Activated naive CD4-positive, alpha-beta T cell treated with anti-CD3 and anti-CD28 coated beads, Interleukin-2, amount 50 U/mL, for 24 hours (primary cell): ENCODE measurements around the gene NPAS1.

Source experiments
- H3K27ac Mint-ChIP-seq: one replicate; pipeline ENCODE4 v1.8.0; 2021; ENCODE audit warnings: mild to moderate bottlenecking, mixed read lengths
- H3K27me3 Mint-ChIP-seq: one replicate; pipeline ENCODE4 v1.8.0; 2021; ENCODE audit warnings: mixed read lengths
- H3K36me3 Mint-ChIP-seq: one replicate; pipeline ENCODE4 v1.8.0; 2021; ENCODE audit warnings: mixed read lengths
- H3K4me1 Mint-ChIP-seq: one replicate; pipeline ENCODE4 v1.8.0; 2021; ENCODE audit warnings: mixed read lengths
- H3K4me3 Mint-ChIP-seq: one replicate; pipeline ENCODE4 v1.8.0; 2021; ENCODE audit warnings: mild to moderate bottlenecking, mixed read lengths
- H3K9me3 Mint-ChIP-seq: one replicate; pipeline ENCODE4 v1.8.0; 2021; ENCODE audit warnings: mixed read lengths

The NPAS1 gene, protein sequence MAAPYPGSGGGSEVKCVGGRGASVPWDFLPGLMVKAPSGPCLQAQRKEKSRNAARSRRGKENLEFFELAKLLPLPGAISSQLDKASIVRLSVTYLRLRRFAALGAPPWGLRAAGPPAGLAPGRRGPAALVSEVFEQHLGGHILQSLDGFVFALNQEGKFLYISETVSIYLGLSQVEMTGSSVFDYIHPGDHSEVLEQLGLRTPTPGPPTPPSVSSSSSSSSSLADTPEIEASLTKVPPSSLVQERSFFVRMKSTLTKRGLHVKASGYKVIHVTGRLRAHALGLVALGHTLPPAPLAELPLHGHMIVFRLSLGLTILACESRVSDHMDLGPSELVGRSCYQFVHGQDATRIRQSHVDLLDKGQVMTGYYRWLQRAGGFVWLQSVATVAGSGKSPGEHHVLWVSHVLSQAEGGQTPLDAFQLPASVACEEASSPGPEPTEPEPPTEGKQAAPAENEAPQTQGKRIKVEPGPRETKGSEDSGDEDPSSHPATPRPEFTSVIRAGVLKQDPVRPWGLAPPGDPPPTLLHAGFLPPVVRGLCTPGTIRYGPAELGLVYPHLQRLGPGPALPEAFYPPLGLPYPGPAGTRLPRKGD

DNA sequence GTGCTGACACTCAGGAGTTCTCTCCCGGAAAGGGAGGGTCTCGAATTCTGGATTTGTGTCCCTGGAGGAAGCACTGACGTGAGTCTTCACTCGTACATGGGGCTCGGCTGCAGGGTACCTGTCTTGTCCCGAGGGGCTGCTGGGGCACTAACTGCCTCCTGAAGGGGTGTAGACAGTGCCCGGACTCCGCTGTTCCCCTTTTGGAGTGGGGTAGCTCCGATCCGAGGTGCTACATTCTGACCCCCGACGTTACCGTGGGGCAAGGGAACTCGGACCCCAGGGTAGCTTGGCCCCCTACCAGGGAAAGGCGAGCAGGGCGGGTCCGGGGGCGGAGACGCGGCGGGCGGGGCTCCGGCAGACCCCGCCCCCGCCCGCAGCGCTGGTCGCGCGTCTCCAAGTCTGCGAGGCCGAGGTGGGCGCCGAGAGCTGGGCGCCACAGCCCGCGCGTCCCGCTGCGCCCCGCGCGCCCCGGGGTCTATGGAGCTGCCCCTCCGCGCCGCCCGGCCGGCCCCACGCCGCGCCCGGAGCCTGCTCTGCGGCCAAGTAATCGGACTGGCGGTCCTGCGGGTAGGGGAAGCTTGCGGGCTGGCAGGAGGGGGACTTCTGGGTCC is at the start of gene NPAS1:
Gene NPAS1 (plus strand): TSS at position 407 of the 611 bp plus-strand sequence. CDS start 1,211 bp downstream, outside the sequence.
- Mint-ChIP-seq H3K9me3 (no peaks in the 10 kb centered on the region), H3K27me3 (peaks cover 25% of the 10 kb centered on the region), H3K4me3 (peak within 1 kb of the TSS; percentile 30), H3K36me3 (no peaks in the 10 kb centered on the region), H3K27ac (no peak within 1 kb of the TSS), H3K4me1 (peaks cover 9% of the 10 kb centered on the region)

DNA sequence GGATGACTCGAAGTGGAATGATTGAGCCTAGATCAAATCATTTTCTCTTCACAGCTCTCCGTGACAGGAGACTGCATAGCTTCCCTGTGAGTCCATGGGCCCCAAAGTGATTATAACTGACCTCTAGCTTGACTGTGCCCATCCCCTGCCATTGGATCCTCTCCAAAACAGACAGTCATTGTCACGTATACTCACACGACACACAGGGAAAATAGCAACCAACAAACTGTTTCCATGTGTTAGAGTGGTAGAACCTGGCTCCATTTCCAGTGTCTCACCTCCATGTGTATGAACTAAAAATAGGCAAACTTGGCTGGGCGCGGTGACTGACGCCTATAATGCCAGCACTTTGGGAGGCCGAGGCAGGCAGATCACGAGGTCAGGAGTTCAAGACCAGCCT is 48.8 kb upstream of the NPAS1 start:
- H3K27ac Mint-ChIP-seq, result no peak overlapping the region
- H3K4me3 Mint-ChIP-seq, result no peak overlapping the region
- H3K4me1 Mint-ChIP-seq, result peaks cover 20% of the 10 kb centered on the region

DNA sequence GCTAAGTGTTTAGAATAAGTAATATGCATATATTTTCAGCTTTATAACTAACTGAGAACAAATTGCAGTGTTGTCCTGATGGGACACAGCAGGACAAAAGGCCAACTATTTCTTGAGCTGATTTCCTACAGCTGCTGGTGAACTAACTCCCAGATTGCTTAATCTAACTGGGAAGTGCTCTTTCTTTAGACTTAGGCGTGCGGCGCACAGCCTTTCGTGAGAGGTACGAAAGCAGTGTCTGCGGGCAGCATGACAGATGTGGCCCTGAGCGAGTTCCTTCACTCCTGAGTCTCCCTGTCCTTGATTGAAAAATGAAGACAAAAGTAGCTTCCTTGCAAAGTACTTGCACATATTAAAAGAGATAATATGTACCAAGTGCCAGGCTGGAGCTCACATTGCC is 47.3 kb upstream of the NPAS1 start:
- H3K4me1 Mint-ChIP-seq, result peaks cover 14% of the 10 kb centered on the region
- H3K27ac Mint-ChIP-seq, result no peak overlapping the region
- H3K27me3 Mint-ChIP-seq, result no peaks in the 10 kb centered on the region
- H3K4me3 Mint-ChIP-seq, result no peak overlapping the region
- H3K36me3 Mint-ChIP-seq, result peaks cover 3% of the 10 kb centered on the region
- no peaks in the 10 kb centered on the region for H3K9me3 Mint-ChIP-seq

More for the DNA sequence above, 48.8 kb upstream of the NPAS1 start:
- no peaks in the 10 kb centered on the region for H3K9me3 Mint-ChIP-seq
- peaks cover 5% of the 10 kb centered on the region for H3K36me3 Mint-ChIP-seq
- no peaks in the 10 kb centered on the region for H3K27me3 Mint-ChIP-seq

DNA sequence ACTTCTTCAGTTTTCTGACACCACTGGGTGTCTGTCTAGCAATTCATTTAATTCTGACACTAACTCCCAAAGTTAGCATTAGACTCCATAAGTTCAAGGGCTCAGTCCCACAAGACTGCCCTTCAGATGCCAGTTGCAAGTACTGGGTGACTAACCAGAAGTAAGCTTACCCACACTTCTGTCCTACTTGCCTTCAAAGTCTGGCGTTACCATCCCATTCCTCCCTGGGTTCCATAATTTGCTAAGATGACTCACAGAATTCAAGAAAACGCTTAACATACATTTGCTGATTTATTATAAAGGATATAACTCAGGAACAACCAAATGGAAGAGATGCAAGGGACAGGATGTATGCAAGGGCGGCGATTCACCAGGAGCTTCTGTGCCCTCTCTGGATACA is 45.5 kb upstream of the NPAS1 start:
- H3K36me3 Mint-ChIP-seq, result peaks cover 3% of the 10 kb centered on the region
- no peak overlapping the region for H3K27ac Mint-ChIP-seq
- H3K4me1 Mint-ChIP-seq, result peaks cover 10% of the 10 kb centered on the region
- no peaks in the 10 kb centered on the region for H3K27me3 Mint-ChIP-seq
- no peak overlapping the region for H3K4me3 Mint-ChIP-seq
- no peaks in the 10 kb centered on the region for H3K9me3 Mint-ChIP-seq

DNA sequence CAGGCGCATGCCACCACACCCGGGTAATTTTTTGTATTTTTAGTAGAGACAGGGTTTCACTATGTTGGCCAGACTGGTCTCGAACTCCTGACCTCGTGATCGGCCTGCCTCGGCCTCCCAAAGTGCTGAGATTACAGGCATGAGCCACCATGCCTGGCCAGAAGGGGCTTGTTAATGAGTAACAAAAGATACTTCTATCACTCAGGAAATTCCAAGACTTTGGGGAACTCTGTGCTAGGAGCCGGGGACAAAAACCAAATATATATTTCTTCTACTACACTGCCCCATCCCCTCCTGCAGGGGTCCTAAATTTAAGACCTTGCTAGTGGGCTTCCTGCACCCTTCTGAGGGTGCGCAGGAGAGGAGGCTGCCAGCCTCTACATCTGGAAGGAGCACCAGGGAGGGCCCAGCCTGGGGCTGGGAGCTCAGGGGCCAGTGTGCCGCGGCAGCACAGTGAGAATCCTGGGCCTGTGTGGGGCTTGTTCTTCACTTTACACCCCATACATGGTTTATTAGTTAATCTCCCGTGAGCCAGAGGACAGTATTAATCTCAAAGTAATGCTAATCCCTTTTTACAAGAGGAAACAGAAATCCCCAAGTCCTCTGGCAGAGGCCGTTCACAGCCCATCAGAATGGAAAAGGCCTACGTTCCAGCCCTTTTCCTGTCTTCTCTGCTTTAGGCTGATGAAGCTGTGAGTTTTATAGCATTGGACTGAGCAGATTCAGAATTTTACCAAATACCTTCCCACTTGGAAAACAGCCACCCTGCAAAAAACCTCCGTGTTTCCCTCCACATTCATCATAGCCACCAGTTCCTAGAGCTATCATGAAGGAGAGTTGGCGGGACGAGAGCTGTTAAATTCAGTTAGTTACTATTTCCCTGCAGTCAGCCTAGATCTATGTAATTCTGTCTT is 44.4 kb upstream of the NPAS1 start:
- Mint-ChIP-seq H3K4me3 (no peak overlapping the region), H3K4me1 (peaks cover 10% of the 10 kb centered on the region), H3K27ac (no peak overlapping the region), H3K36me3 (no peaks in the 10 kb centered on the region), H3K9me3 (no peaks in the 10 kb centered on the region), H3K27me3 (no peaks in the 10 kb centered on the region)

DNA sequence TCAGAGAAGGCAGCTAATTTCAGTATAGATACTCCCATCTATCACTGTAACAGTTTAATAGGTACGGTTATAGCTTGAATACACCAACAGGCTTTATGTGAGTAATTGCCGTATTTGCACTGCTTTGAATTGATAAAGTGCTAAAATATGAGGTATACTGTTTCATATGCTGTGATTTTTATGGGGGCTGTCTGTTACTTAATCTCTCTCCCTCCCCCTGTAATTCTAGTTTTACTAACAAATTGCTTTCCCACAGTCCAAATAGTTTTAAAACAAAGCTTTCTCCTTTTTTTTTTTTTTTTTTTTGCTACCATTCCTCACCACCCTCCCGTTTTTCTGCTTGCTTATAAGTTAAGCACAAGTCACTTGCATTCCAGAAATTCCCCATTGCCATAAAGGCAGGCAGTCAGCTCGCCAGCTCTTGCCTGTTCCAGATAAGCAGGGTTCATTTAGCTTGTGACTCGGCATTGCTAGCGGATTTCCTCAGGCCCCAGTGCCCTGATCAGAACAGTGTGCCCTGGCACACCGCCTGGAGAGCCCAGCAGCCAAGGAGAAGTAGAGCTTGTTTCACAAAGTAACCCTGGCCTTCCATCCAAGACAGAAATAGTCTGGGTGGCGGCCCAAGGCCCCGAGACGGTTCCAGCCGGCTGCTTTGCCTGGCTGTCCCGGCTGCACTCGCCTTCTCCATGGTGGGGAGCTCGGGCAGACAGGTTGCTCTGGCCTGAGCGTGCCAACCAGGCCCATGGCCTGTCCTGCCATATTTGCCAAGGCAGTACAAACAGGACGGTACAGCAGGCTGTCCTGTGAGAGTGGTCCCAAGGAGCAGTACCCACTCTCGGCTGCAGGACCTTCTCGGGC is 43.5 kb upstream of the NPAS1 start:
- no peaks in the 10 kb centered on the region for H3K36me3 Mint-ChIP-seq
- no peaks in the 10 kb centered on the region for H3K9me3 Mint-ChIP-seq
- H3K4me1 Mint-ChIP-seq, result peaks cover 14% of the 10 kb centered on the region
- H3K4me3 Mint-ChIP-seq, result no peak overlapping the region
- no peak overlapping the region for H3K27ac Mint-ChIP-seq
- no peaks in the 10 kb centered on the region for H3K27me3 Mint-ChIP-seq

DNA sequence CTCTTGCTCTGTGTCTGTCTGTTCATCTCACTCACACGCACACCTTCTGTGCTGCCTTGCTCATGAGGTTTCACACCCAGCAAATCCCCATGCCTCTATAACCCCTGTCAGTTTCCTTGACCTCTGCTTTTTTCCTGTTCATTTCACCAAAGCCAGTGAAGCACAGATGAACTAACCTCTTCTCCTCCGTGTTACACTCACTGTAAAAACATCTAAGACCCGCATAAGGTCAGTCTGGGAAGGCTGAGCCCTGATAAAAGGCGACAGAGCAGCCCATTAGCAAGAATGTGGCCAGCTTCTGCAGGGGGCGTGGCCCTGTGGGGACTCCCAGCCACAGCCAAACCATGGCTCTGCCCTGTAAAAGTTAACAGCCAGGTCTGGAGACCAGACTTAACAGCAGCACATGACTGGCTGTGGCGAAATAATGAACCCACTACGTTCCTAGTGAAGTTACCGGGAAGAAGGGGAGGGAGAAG is 42.8 kb upstream of the NPAS1 start:
- Mint-ChIP-seq H3K4me1 (peaks cover 14% of the 10 kb centered on the region), H3K36me3 (no peaks in the 10 kb centered on the region), H3K27ac (no peak overlapping the region), H3K4me3 (no peak overlapping the region), H3K27me3 (no peaks in the 10 kb centered on the region), H3K9me3 (no peaks in the 10 kb centered on the region)

DNA sequence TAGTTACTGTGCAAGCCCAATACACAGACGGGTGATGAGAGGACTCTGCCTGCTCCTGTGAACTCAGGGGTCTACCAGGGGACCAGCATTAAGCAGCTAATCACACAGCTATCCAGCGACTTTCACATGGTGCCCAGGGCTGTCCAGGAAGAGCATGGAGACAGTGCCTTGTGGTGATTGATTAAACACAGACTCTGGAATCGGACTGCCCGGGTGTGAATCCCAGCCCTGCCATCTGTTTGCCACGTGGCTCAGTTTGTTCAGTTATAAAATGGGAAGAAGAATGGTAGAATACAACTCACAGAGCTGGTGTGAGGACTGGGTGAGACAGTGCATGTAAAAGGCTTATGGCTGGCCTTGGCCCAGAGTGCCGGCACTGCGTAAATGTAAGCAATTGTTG is 42.1 kb upstream of the NPAS1 start:
- peaks cover 14% of the 10 kb centered on the region for H3K4me1 Mint-ChIP-seq
- H3K27me3 Mint-ChIP-seq, result no peaks in the 10 kb centered on the region
- H3K9me3 Mint-ChIP-seq, result no peaks in the 10 kb centered on the region
- H3K36me3 Mint-ChIP-seq, result no peaks in the 10 kb centered on the region
- H3K27ac Mint-ChIP-seq, result no peak overlapping the region
- no peak overlapping the region for H3K4me3 Mint-ChIP-seq

DNA sequence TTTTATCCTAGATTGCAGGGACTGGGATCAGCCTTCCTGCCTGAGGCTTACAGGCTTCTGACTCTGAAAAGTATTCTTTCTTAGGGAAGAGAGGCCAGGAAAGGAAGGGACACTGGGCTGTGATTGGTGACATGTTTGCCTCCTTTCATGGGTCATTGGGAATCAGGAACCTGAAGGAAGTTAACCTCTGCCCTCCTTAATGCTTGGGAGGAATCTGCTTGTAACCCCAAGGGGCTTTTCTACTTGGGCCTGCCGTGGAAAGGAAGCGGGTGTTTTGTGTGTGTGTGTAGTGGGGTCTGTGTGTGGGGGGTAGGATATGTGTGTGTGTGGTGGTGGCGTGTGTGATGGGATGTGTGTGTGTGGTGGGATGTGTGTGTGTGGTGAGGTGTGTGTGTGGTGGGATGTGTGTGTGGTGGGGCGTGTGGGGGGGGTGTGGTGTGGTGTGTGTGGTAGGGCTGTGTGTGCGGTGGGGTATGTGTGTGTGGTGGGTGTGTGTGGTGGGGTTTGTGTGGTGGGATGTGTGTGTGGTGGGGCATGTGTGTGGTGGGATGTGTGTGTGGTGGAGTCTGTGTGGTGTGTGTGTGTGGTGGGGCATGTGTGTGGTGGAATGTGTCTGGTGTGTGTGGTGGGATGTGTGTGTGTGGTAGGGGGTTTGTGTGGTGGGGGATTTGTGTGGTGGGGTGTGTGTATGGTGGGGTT is 41.3 kb upstream of the NPAS1 start:
- Mint-ChIP-seq H3K9me3 (no peaks in the 10 kb centered on the region), H3K4me3 (no peak overlapping the region), H3K4me1 (peaks cover 14% of the 10 kb centered on the region), H3K36me3 (no peaks in the 10 kb centered on the region), H3K27me3 (no peaks in the 10 kb centered on the region), H3K27ac (no peak overlapping the region)

DNA sequence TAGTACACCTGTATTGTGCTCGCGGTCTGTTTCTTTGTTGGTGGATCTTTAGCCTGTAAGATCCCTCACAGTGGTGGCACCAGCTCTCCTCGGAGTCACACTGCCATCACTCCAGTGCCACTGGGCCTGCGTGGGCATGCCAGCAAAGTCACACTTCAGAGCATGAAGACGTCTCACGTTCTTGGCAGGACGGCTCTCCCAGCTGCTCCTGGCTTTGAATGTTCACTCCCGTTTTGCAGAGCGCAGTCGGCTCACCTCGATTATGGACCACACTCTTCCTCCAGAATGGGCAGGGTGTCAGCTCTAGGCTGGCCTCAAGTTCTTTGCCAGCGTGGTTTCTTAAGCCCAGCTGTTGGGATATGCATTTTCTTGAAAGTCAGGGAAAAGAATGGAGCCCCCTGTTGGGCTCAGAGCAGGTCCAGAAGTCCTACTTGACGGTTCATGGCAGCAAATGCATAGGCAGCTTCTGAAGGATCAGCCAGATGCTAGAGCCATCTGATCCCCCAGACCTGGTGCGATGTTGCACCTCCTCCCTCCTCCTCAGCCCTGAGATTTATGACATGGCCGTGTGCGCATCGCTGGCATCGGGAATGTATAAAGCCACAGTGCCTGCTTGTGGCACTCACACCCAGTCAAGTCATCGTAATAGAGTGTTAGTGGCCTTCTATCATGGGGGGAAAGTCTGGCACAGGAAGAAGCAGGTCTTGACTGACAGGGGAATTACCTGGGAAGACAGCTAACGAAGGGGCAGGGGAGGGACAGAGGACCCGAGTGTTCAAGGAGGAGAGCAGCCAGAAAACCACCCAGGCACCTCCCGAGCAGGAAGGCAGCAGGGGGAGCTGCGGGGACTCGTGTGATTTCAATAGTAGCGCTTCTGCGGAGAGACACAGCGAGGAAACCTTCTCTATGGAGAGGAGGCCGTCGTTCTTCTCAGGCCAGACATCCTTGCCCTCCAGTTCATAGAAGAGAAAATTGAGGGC is 40.2 kb upstream of the NPAS1 start:
- H3K4me1 Mint-ChIP-seq, result peaks cover 14% of the 10 kb centered on the region
- no peaks in the 10 kb centered on the region for H3K36me3 Mint-ChIP-seq
- H3K27me3 Mint-ChIP-seq, result no peaks in the 10 kb centered on the region
- H3K27ac Mint-ChIP-seq, result no peak overlapping the region
- H3K4me3 Mint-ChIP-seq, result no peak overlapping the region
- no peaks in the 10 kb centered on the region for H3K9me3 Mint-ChIP-seq

DNA sequence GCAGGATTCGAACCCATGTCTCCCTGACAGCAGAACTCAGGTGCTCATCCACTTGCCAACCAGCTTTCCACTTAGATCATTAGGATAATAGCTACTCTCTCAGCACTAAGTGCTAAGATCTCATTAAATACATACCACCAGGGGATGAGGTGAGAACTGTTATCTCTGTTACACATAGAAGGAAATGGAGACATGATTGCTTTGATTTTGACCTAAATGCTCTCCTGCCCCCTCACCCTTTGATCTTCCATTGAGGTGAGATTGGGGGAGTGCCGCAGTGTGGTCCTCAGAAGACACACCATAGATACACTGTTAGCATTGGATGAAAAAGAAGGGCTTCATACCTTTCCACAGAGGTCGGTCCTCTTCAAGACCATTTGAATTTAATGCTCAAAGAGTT is 38.9 kb upstream of the NPAS1 start:
- Mint-ChIP-seq H3K36me3 (no peaks in the 10 kb centered on the region), H3K4me1 (peaks cover 14% of the 10 kb centered on the region), H3K27me3 (no peaks in the 10 kb centered on the region), H3K9me3 (no peaks in the 10 kb centered on the region), H3K4me3 (no peak overlapping the region), H3K27ac (no peak overlapping the region)

DNA sequence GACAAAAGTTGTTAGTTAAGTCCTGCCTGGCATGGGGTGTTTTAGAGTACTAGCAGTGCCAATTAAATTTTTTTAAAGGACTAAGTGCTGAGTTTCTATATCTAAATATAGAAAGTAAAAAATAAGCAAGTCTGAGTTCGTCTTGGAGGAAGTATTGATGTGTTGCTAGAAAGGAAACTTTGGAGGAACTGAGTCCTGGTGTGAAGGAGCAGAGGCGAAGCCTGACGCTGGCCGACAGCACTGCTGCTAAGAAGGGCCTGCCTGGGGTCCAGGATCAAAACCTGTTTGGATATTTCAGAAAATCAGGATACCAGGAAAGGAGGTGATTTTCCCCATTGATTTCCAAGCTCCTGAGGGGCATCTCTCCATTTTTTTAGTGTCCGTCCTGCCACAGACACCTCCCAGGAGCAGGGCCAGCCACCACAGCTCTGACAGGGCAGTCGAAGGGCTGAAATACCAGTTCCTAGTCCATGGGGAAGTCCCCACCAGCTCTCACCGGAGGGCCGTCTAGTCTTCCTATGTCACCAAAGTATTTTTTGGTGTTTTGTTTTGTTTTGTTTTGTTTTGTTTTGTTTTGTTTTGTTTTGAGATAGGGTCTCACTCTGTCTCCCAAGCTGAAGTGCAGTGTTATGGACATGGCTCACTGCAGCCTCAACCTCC is 38.2 kb upstream of the NPAS1 start:
- peaks cover 14% of the 10 kb centered on the region for H3K4me1 Mint-ChIP-seq
- H3K27ac Mint-ChIP-seq, result peak overlapping the region; percentile 65
- H3K9me3 Mint-ChIP-seq, result no peaks in the 10 kb centered on the region
- no peaks in the 10 kb centered on the region for H3K27me3 Mint-ChIP-seq
- H3K36me3 Mint-ChIP-seq, result no peaks in the 10 kb centered on the region
- H3K4me3 Mint-ChIP-seq, result no peak overlapping the region

DNA sequence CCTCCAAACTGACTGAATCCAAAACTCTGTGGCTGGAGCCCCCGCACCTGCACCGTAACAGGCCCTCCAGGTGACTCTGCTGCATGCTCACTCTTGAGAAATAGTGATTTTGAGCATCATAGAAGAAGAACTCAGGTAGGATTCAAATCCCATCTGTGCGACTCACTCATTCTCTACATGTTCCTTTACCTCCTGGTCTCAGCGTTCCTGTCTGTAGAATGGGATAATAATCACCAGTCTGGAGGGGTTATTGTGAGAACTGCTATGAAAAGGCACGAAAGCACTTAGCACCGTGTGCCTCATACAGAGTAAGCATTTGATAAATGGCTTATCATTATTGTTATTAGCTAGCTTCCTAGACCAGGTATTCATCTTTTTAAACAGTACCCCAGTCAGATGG is 36.5 kb upstream of the NPAS1 start:
- Mint-ChIP-seq H3K9me3 (no peaks in the 10 kb centered on the region), H3K4me3 (no peak overlapping the region), H3K4me1 (peaks cover 4% of the 10 kb centered on the region), H3K27ac (no peak overlapping the region), H3K27me3 (no peaks in the 10 kb centered on the region), H3K36me3 (no peaks in the 10 kb centered on the region)
